K562 (cell line): ENCODE measurements around the gene RALY. TPM values are rescaled to one million over a fixed set of nuclear protein-coding genes. Genes with fewer than 3 reads are reported as not detected.

Experiments
- E2F3 ChIP-seq: fragments of 250-450 bp; sonication (Bioruptor Pico); IDR thresholded peaks from 2 replicates; pipeline ENCODE4 v1.4.0; 2020; ENCODE audit warnings: mild to moderate bottlenecking
- GABPA ChIP-seq: fragments of 200-800 bp; sonication (Bioruptor generic); conservative IDR thresholded peaks from 2 replicates; pipeline ENCODE4 v1.6.1; 2016; ENCODE audit warnings: low read depth, missing genetic modification characterization, missing compliant biosample characterization
- GATAD2B ChIP-seq: fragments of 450-650 bp; IDR thresholded peaks from 2 replicates; pipeline ENCODE4 v1.6.1; 2017; ENCODE audit warnings: mild to moderate bottlenecking, borderline replicate concordance
- NBN ChIP-seq: fragments of 450-650 bp; IDR thresholded peaks from 2 replicates; pipeline ENCODE4 v1.6.1; 2016; ENCODE audit warnings: low read depth, mild to moderate bottlenecking
- NEUROD1 ChIP-seq: fragments of 150-350 bp; IDR thresholded peaks from 2 replicates; pipeline ENCODE4 v1.6.1; 2014; ENCODE audit warnings: borderline replicate concordance, low read length, low read depth; ENCODE audit not compliant: partially characterized antibody
- NFE2L1 ChIP-seq: fragments of 450-650 bp; IDR thresholded peaks from 2 replicates; pipeline ENCODE4 v1.6.1; 2016; ENCODE audit warnings: missing genetic modification characterization, low read depth, mild to moderate bottlenecking, missing compliant biosample characterization, moderate library complexity, borderline replicate concordance
- NR2C2 ChIP-seq, 2 experiments: fragments of 200-800 bp in 1 of 2; sonication (Bioruptor generic) in 1 of 2; sonication (generic) in 1 of 2; formaldehyde crosslinking in 1 of 2; IDR thresholded peaks; 2 replicates each; pipeline versions ENCODE4 v1.6.1 to v1.8.0; 2016 to 2022; ENCODE audit warnings: mild to moderate bottlenecking in 1 of 2, missing compliant biosample characterization in 1 of 2, missing genetic modification characterization in 1 of 2, missing genetic modification reagents in 1 of 2
- PHB ChIP-seq: fragments of 250-450 bp; sonication (Bioruptor Pico); IDR thresholded peaks from 2 replicates; pipeline ENCODE4 v1.5.0; 2021
- POLR2B ChIP-seq: fragments of 450-650 bp; IDR thresholded peaks from 2 replicates; pipeline ENCODE4 v1.6.1; 2018; ENCODE audit warnings: low read depth; ENCODE audit not compliant: partially characterized antibody
- RFX1 ChIP-seq: fragments of 450-650 bp; IDR thresholded peaks from 2 replicates; pipeline ENCODE4 v1.6.1; 2016; ENCODE audit warnings: mild to moderate bottlenecking, moderate library complexity
- SP2 ChIP-seq: IDR thresholded peaks from 2 replicates; pipeline ENCODE4 v1.6.1; 2011; ENCODE audit warnings: mild to moderate bottlenecking, low read depth, low read length, moderate library complexity; ENCODE audit not compliant: poor library complexity, severe bottlenecking; ENCODE audit errors: extremely low read depth
- TAF15 ChIP-seq: fragments of 200-400 bp; formaldehyde crosslinking; IDR thresholded peaks from 2 replicates; pipeline ENCODE4 v1.6.1; 2017; ENCODE audit warnings: mild to moderate bottlenecking, low read depth, low read length, moderate library complexity
- ZC3H8 ChIP-seq: fragments of 450-650 bp; IDR thresholded peaks from 2 replicates; pipeline ENCODE4 v1.6.1; 2017
- ZNF445 ChIP-seq: fragments of 250-450 bp; sonication (Bioruptor Pico); IDR thresholded peaks from 2 replicates; pipeline ENCODE4 v1.4.0; 2020; ENCODE audit warnings: low read depth, mild to moderate bottlenecking, moderate library complexity
- ZNF77 ChIP-seq: fragments of 250-450 bp; sonication (Bioruptor Pico); IDR thresholded peaks from 2 replicates; pipeline ENCODE4 v1.5.0; 2020
- polyA plus RNA-seq, 8 experiments: library from polyadenylated mRNA; depleted of rRNA in 4 of 8; stranded (reverse) in 5 of 8; unstranded in 3 of 8; fragments of >200 nt; fragmentation: Nextera tagmentation in 2 of 8; fragmentation: Illumina TruSeq in 1 of 8; extraction: Ambion mirVana in 2 of 8; extraction: Trizol in 1 of 8; gene quantifications; 2 replicates each; pipeline versions ENCODE4 v1.2.1 to v1.2.3, GENCODE V29; 2011 to 2014; ENCODE audit warnings: inconsistent platforms in 1 of 8, missing spikeins in 1 of 8
- total RNA-seq, 7 experiments: library from RNA; depleted of rRNA in 6 of 7; stranded (reverse); fragments of >200 nt in 6 of 7; fragmentation: Illumina TruSeq in 2 of 7; extraction: Trizol in 2 of 7; gene quantifications; 2 replicates each; pipeline versions ENCODE4 v1.2.1 to v1.2.3, GENCODE V29; 2011 to 2021; ENCODE audit warnings: low replicate concordance in 1 of 7
- TF ChIP-seq, protein P1 (sequence below): sonication (generic); formaldehyde crosslinking; IDR thresholded peaks from 2 replicates; pipeline ENCODE4 v1.9.0; 2022; ENCODE audit warnings: mild to moderate bottlenecking, missing genetic modification reagents
- TF ChIP-seq, protein P2 (sequence below): fragments of 450-650 bp; formaldehyde crosslinking; IDR thresholded peaks from 2 replicates; pipeline ENCODE4 v1.4.0; 2020; ENCODE audit warnings: mild to moderate bottlenecking, moderate library complexity
- TF ChIP-seq, protein P3 (sequence below): IDR thresholded peaks from 3 replicates; pipeline ENCODE4 v1.6.1; 2011; ENCODE audit warnings: borderline replicate concordance, mild to moderate bottlenecking; ENCODE audit not compliant: insufficient read length, insufficient read depth
- TF ChIP-seq, protein P4 (sequence below): fragments of 450-650 bp; IDR thresholded peaks from 2 replicates; pipeline ENCODE4 v1.7.1; 2018; ENCODE audit warnings: mild to moderate bottlenecking, low read depth; ENCODE audit not compliant: partially characterized antibody
- TF ChIP-seq, protein P5 (sequence below): sonication (generic); formaldehyde crosslinking; IDR thresholded peaks from 2 replicates; pipeline ENCODE4 v1.8.1; 2022; ENCODE audit warnings: missing genetic modification reagents

RALY gene
- total and polyA plus RNA-seq, 9 of the 15 experiments (the other 6 are each of a cell fraction or from before 2014, with no cell fraction given) = 0.80 to 207 (median 128) TPM

DNA sequence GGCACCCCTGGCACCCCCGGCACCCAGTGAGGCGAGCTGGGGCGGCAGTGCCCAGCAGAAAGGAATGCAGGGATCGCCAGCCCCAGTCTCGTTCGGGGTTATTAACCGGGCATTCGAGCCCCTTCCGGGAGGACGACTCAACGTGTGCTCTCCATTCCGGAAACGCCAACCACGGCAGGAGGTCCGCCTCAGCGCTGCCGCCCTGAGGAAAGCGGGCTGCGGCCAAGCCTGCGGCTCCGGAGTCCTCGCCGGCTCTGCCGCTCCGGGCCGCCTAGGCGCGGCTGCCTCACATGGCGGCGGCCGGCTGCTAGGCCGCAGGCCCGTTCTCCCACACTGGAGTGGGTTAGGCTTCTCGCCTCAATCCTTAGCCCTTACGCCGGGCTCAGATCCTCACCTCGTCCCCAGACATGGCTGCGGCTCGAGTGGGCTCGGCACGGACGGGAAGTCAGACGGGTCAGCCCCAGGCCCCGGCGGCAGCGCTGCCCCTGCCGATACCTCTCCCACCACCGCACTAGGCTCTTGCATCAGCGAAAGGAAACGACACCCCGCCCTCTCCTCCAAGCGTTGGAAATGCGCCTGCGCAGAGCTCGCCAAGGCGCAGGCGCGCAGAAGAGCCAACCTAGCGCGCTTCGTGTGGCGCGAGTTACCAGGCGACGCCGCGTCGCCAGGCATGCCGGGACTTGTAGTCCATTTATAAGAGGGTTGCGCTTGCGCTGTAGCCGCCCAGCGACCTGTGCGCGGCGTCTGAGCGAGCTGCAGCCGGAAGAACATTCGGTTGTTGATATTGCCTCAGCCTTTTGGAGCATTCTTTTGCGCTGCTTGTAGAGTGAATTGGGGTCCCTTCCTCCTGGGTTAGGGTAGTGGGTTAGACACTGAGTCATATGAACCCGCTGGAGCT is 118.2 kb downstream of the RALY start, which contains the start of gene EIF2S2 (continued):
- TF ChIP-seq, protein P1, sequence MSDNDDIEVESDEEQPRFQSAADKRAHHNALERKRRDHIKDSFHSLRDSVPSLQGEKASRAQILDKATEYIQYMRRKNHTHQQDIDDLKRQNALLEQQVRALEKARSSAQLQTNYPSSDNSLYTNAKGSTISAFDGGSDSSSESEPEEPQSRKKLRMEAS = peak; percentile 71; the same call in 1 of the 2 replicates
- TF ChIP-seq GABPA (tag) (peak; percentile 80), ZC3H8 (no peak), NBN (no peak), POLR2B (peak; percentile 95), NEUROD1 (peak; percentile 48), NR2C2 (CRISPR knock-in tag; IDR thresholded peaks at IDR 0.05) (no peak; the same call in 1 of the 2 replicates), NR2C2 (tag; IDR thresholded peaks at IDR 0.05) (peak; percentile 96), NFE2L1 (no peak), TAF15 (no peak), GATAD2B (no peak; the same call in 1 of the 2 replicates), E2F3 (peak; percentile 81; the same call in 1 of the 2 replicates), SP2 (no peak), ZNF77 (CRISPR knock-in tag) (no peak), PHB (CRISPR knock-in tag) (0 out of 2 replicates have a peak, but pooled peaks have one; percentile 57), RFX1 (peak; percentile 94), ZNF445 (no peak)
- TF ChIP-seq, protein P2, sequence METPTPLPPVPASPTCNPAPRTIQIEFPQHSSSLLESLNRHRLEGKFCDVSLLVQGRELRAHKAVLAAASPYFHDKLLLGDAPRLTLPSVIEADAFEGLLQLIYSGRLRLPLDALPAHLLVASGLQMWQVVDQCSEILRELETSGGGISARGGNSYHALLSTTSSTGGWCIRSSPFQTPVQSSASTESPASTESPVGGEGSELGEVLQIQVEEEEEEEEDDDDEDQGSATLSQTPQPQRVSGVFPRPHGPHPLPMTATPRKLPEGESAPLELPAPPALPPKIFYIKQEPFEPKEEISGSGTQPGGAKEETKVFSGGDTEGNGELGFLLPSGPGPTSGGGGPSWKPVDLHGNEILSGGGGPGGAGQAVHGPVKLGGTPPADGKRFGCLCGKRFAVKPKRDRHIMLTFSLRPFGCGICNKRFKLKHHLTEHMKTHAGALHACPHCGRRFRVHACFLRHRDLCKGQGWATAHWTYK = 0 out of 2 replicates have a peak, but pooled peaks have one; percentile 54
- TF ChIP-seq, protein P3, sequence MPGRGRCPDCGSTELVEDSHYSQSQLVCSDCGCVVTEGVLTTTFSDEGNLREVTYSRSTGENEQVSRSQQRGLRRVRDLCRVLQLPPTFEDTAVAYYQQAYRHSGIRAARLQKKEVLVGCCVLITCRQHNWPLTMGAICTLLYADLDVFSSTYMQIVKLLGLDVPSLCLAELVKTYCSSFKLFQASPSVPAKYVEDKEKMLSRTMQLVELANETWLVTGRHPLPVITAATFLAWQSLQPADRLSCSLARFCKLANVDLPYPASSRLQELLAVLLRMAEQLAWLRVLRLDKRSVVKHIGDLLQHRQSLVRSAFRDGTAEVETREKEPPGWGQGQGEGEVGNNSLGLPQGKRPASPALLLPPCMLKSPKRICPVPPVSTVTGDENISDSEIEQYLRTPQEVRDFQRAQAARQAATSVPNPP = no peak
- TF ChIP-seq, protein P4, sequence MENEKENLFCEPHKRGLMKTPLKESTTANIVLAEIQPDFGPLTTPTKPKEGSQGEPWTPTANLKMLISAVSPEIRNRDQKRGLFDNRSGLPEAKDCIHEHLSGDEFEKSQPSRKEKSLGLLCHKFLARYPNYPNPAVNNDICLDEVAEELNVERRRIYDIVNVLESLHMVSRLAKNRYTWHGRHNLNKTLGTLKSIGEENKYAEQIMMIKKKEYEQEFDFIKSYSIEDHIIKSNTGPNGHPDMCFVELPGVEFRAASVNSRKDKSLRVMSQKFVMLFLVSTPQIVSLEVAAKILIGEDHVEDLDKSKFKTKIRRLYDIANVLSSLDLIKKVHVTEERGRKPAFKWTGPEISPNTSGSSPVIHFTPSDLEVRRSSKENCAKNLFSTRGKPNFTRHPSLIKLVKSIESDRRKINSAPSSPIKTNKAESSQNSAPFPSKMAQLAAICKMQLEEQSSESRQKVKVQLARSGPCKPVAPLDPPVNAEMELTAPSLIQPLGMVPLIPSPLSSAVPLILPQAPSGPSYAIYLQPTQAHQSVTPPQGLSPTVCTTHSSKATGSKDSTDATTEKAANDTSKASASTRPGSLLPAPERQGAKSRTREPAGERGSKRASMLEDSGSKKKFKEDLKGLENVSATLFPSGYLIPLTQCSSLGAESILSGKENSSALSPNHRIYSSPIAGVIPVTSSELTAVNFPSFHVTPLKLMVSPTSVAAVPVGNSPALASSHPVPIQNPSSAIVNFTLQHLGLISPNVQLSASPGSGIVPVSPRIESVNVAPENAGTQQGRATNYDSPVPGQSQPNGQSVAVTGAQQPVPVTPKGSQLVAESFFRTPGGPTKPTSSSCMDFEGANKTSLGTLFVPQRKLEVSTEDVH = peak; percentile 74
- TF ChIP-seq, protein P5, sequence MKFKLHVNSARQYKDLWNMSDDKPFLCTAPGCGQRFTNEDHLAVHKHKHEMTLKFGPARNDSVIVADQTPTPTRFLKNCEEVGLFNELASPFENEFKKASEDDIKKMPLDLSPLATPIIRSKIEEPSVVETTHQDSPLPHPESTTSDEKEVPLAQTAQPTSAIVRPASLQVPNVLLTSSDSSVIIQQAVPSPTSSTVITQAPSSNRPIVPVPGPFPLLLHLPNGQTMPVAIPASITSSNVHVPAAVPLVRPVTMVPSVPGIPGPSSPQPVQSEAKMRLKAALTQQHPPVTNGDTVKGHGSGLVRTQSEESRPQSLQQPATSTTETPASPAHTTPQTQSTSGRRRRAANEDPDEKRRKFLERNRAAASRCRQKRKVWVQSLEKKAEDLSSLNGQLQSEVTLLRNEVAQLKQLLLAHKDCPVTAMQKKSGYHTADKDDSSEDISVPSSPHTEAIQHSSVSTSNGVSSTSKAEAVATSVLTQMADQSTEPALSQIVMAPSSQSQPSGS (CRISPR knock-in tag) = no peak
